Brain microvascular endothelial cell (primary cell): ENCODE measurements around the gene CD3E.

Experiments used
- DNase-seq: peaks from one replicate; pipeline ENCODE4 v3.0.0-alpha.2; 2020
- H3K27ac ChIP-seq: fragments of 250-450 bp; sonication (Bioruptor Pico); 2 replicates; pipeline ENCODE4 v1.5.1; 2020; ENCODE audit warnings: mild to moderate bottlenecking, moderate library complexity
- H3K27me3 ChIP-seq: fragments of 250-450 bp; sonication (Bioruptor Pico); replicated peaks from 2 replicates; pipeline ENCODE4 v1.5.1; 2020; ENCODE audit warnings: mild to moderate bottlenecking
- H3K36me3 ChIP-seq: fragments of 250-450 bp; sonication (Bioruptor Pico); replicated peaks from 2 replicates; pipeline ENCODE4 v1.5.1; 2020; ENCODE audit warnings: mild to moderate bottlenecking
- H3K4me3 ChIP-seq: 2 replicates; pipeline ENCODE4 v1.5.1; 2011; ENCODE audit warnings: low read depth, mild to moderate bottlenecking, control low read depth, low read length, moderate library complexity
- in situ Hi-C: cut with HindIII; loops from 2 replicates; pipeline ENCODE4 v1.10.0; 2017; ENCODE audit warnings: low sequenced_read_pairs, low pct_ligation_motif_present
- TF ChIP-seq, protein P1 (sequence below): IDR thresholded peaks from 2 replicates; pipeline ENCODE4 v1.5.1; 2011; ENCODE audit warnings: low read depth, mild to moderate bottlenecking, moderate library complexity, low read length, control low read depth, inconsistent platforms; ENCODE audit errors: missing control alignments

The CD3E gene

GRCh38 chr11:118274186-118274585 lies 30.3 kb upstream of the CD3E start:
- TF ChIP-seq, protein P1, sequence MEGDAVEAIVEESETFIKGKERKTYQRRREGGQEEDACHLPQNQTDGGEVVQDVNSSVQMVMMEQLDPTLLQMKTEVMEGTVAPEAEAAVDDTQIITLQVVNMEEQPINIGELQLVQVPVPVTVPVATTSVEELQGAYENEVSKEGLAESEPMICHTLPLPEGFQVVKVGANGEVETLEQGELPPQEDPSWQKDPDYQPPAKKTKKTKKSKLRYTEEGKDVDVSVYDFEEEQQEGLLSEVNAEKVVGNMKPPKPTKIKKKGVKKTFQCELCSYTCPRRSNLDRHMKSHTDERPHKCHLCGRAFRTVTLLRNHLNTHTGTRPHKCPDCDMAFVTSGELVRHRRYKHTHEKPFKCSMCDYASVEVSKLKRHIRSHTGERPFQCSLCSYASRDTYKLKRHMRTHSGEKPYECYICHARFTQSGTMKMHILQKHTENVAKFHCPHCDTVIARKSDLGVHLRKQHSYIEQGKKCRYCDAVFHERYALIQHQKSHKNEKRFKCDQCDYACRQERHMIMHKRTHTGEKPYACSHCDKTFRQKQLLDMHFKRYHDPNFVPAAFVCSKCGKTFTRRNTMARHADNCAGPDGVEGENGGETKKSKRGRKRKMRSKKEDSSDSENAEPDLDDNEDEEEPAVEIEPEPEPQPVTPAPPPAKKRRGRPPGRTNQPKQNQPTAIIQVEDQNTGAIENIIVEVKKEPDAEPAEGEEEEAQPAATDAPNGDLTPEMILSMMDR: no peak
- no peak for DNase-seq
- Histone ChIP-seq H3K4me3 (no peak overlapping the region), H3K36me3 (no peaks in the 10 kb centered on the region), H3K27ac (no peak overlapping the region), H3K27me3 (no peaks in the 10 kb centered on the region)
- in situ Hi-C loops: no loop called here

- Histone ChIP-seq H3K27ac (no peak overlapping the region), H3K36me3 (no peaks in the 10 kb centered on the region), H3K4me3 (no peak overlapping the region), H3K27me3 (no peaks in the 10 kb centered on the region)
- in situ Hi-C loops: no loop called here
- no peak for DNase-seq
- TF ChIP-seq, protein P1: no peak
These were observed 29.4 kb upstream of the CD3E start for GRCh38 chr11:118275176-118275575.

GRCh38 chr11:118276422-118276821 lies 28.1 kb upstream of the CD3E start:
- in situ Hi-C loops: no loop called here
- H3K4me3 ChIP-seq: no peak overlapping the region
- H3K27me3 ChIP-seq: no peaks in the 10 kb centered on the region
- H3K27ac ChIP-seq: no peak overlapping the region
- TF ChIP-seq, protein P1: no peak
- H3K36me3 ChIP-seq: no peaks in the 10 kb centered on the region
- no peak for DNase-seq

DNA sequence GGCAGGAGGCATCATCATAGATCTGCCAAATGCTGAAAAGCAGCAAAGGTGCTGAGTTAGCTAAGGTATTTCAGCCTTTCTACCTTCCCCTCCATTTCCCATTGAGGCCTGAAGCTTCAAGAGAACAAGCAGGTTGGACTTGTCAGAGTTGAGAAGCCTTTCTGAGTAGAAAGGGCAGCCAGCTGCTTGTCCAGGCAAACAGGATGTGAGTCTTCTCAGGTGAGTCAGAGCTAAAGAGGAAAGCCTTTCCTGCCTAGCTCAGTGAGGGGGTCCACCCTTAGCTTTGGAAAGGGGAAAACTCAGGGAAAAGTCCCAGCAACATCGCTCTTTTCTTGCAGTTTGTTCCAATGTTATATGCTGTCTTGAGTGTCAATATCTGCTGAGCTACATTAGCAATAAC lies 27.2 kb upstream of the CD3E start:
- Histone ChIP-seq H3K36me3 (no peaks in the 10 kb centered on the region), H3K4me3 (no peak overlapping the region), H3K27me3 (no peaks in the 10 kb centered on the region), H3K27ac (no peak overlapping the region)
- DNase-seq: no peak
- in situ Hi-C loops: no loop called here
- TF ChIP-seq, protein P1: no peak

DNA sequence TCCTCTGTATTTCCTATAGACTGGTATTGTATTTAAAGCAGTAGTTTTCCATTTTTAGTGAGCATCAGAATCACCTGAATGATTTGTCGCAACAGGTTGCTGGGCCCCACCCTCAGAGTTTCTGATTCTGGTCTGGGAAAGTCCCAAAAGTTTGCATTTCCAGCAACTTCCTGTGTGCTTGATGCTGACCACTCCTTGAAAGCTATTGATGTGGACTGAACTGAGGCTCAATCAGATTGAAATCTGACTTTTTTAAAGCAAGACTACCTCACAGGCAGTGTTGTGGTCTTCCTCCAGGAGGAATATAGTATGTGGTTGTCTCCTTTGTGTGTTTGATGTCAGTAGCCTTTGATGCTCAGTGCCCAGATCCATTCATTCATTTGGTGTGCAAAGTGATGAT lies 23.2 kb upstream of the CD3E start:
- Histone ChIP-seq H3K36me3 (no peaks in the 10 kb centered on the region), H3K27ac (no peak overlapping the region), H3K4me3 (no peak overlapping the region), H3K27me3 (no peaks in the 10 kb centered on the region)
- TF ChIP-seq, protein P1: no peak
- in situ Hi-C loops: no loop called here
- DNase-seq: no peak

GRCh38 chr11:118282606-118283005 lies 21.9 kb upstream of the CD3E start:
- H3K36me3 ChIP-seq: no peaks in the 10 kb centered on the region
- in situ Hi-C loops: no loop called here
- DNase-seq: no peak
- H3K27me3 ChIP-seq: no peaks in the 10 kb centered on the region
- no peak overlapping the region for H3K4me3 ChIP-seq
- TF ChIP-seq, protein P1: no peak
- H3K27ac ChIP-seq: no peak overlapping the region
